Urinary bladder (tissue), 4 donors: ENCODE data around the gene TBC1D22A. TPM values are rescaled to one million over a fixed set of nuclear protein-coding genes. Genes with fewer than 3 reads are reported as not detected.

Experiments used
- DNase-seq: peaks from one replicate; pipeline ENCODE4 v3.0.0-alpha.2; 2015; ENCODE audit errors: extremely low spot score
- H3K27ac ChIP-seq: one replicate; pipeline ENCODE4 v1.5.1; 2013; ENCODE audit warnings: low read depth, mild to moderate bottlenecking, moderate library complexity
- H3K36me3 ChIP-seq: one replicate; pipeline ENCODE4 v1.6.1; 2013; ENCODE audit warnings: mild to moderate bottlenecking, moderate library complexity; ENCODE audit not compliant: insufficient read depth
- H3K4me1 ChIP-seq: one replicate; pipeline ENCODE4 v1.6.1; 2013; ENCODE audit warnings: mild to moderate bottlenecking, moderate library complexity; ENCODE audit not compliant: insufficient read depth
- H3K4me3 ChIP-seq: one replicate; pipeline ENCODE4 v1.5.1; 2013; ENCODE audit warnings: low read depth, low read length
- WGBS: extraction: QIAGEN DNeasy Blood & Tissue Kit; methylation state at CpG from one replicate; pipeline ENCODE4 v1.1.7; 2013; 5-methylcytosine and 5-hydroxymethylcytosine counted together
- polyA plus RNA-seq: library from polyadenylated mRNA; stranded (reverse); fragments of 200-250 nt; gene quantifications from one replicate; pipeline ENCODE4 v1.2.3, GENCODE V29; 2013
- total RNA-seq: library from RNA; depleted of rRNA; stranded (reverse); fragments of >200 nt; gene quantifications from one replicate; pipeline ENCODE4 v1.2.3, GENCODE V29; 2014
- donor health status: healthy with polysubstance abuse.
- donor health status: healthy.

Gene TBC1D22A
- total and polyA plus RNA-seq, 2 donors, result 7.7 to 19.1 TPM

GRCh38 chr22:47006869-47007268, 244.4 kb downstream of the TBC1D22A start:
- Histone ChIP-seq H3K27ac (no peak overlapping the region), H3K4me1 (no peaks in the 10 kb centered on the region), H3K4me3 (no peak overlapping the region), H3K36me3 (no peaks in the 10 kb centered on the region)
- no peak for DNase-seq
- 98% methylated on average over 5 of the region's 5 CpGs for WGBS

- Histone ChIP-seq H3K4me3 (no peak overlapping the region), H3K36me3 (no peaks in the 10 kb centered on the region), H3K27ac (no peak overlapping the region), H3K4me1 (no peaks in the 10 kb centered on the region)
- 94% methylated on average over 2 of the region's 2 CpGs for WGBS
- no peak for DNase-seq
Measured at GRCh38 chr22:47007496-47007895, 245.0 kb downstream of the TBC1D22A start.

- 98% methylated on average over 5 of the region's 5 CpGs for WGBS
Measured at GRCh38 chr22:47008208-47008885, 245.9 kb downstream of the TBC1D22A start.

GRCh38 chr22:47009304-47010101, 247.1 kb downstream of the TBC1D22A start:
- no peak for DNase-seq
- WGBS, result 94% methylated on average over 8 of the region's 8 CpGs
- H3K27ac ChIP-seq, result no peak overlapping the region

More at GRCh38 chr22:47008208-47008885, 245.9 kb downstream of the TBC1D22A start:
- Histone ChIP-seq H3K36me3 (no peaks in the 10 kb centered on the region), H3K27ac (no peak overlapping the region), H3K4me3 (no peak overlapping the region), H3K4me1 (no peaks in the 10 kb centered on the region)
- no peak for DNase-seq

GRCh38 chr22:47010211-47010610, 247.8 kb downstream of the TBC1D22A start:
- 90% methylated on average over 10 of the region's 10 CpGs for WGBS
- no peak for DNase-seq
- Histone ChIP-seq H3K36me3 (no peaks in the 10 kb centered on the region), H3K4me3 (no peak overlapping the region), H3K27ac (no peak overlapping the region), H3K4me1 (no peaks in the 10 kb centered on the region)

More at GRCh38 chr22:47009304-47010101, 247.1 kb downstream of the TBC1D22A start:
- no peak overlapping the region for H3K4me3 ChIP-seq
- H3K36me3 ChIP-seq, result no peaks in the 10 kb centered on the region
- H3K4me1 ChIP-seq, result no peaks in the 10 kb centered on the region

GRCh38 chr22:47011131-47011858, 248.8 kb downstream of the TBC1D22A start:
- no peaks in the 10 kb centered on the region for H3K4me1 ChIP-seq
- WGBS, result 76% methylated on average over 12 of the region's 12 CpGs
- no peaks in the 10 kb centered on the region for H3K36me3 ChIP-seq
- DNase-seq, result no peak
- H3K27ac ChIP-seq, result no peak overlapping the region
- H3K4me3 ChIP-seq, result no peak overlapping the region

- Histone ChIP-seq H3K4me1 (no peaks in the 10 kb centered on the region), H3K27ac (no peak overlapping the region), H3K4me3 (no peak overlapping the region), H3K36me3 (no peaks in the 10 kb centered on the region)
- DNase-seq, result no peak
- 82% methylated on average over 8 of the region's 8 CpGs for WGBS
Measured at GRCh38 chr22:47011859-47012258, 249.4 kb downstream of the TBC1D22A start.

- Histone ChIP-seq H3K4me1 (no peaks in the 10 kb centered on the region), H3K27ac (no peak overlapping the region), H3K4me3 (no peak overlapping the region), H3K36me3 (no peaks in the 10 kb centered on the region)
- DNase-seq, result no peak
- WGBS, result 87% methylated on average over 20 of the region's 20 CpGs
Measured at GRCh38 chr22:47012589-47013370, 250.3 kb downstream of the TBC1D22A start.

GRCh38 chr22:47013861-47014635, 251.6 kb downstream of the TBC1D22A start:
- no peak for DNase-seq
- Histone ChIP-seq H3K27ac (no peak overlapping the region), H3K36me3 (no peaks in the 10 kb centered on the region), H3K4me3 (no peak overlapping the region), H3K4me1 (no peaks in the 10 kb centered on the region)
- WGBS, result 96% methylated on average over 23 of the region's 23 CpGs

GRCh38 chr22:47014636-47015345, 252.3 kb downstream of the TBC1D22A start:
- H3K36me3 ChIP-seq, result no peaks in the 10 kb centered on the region
- WGBS, result 96% methylated on average over 21 of the region's 21 CpGs
- no peak for DNase-seq

GRCh38 chr22:47015589-47016178, 253.2 kb downstream of the TBC1D22A start:
- 92% methylated on average over 16 of the region's 16 CpGs for WGBS
- no peak overlapping the region for H3K4me3 ChIP-seq
- no peak overlapping the region for H3K27ac ChIP-seq
- no peaks in the 10 kb centered on the region for H3K36me3 ChIP-seq
- no peaks in the 10 kb centered on the region for H3K4me1 ChIP-seq
- no peak for DNase-seq

More at GRCh38 chr22:47014636-47015345, 252.3 kb downstream of the TBC1D22A start:
- H3K4me1 ChIP-seq, result no peaks in the 10 kb centered on the region
- H3K27ac ChIP-seq, result no peak overlapping the region
- H3K4me3 ChIP-seq, result no peak overlapping the region

- Histone ChIP-seq H3K36me3 (no peaks in the 10 kb centered on the region), H3K27ac (no peak overlapping the region), H3K4me1 (no peaks in the 10 kb centered on the region), H3K4me3 (no peak overlapping the region)
- WGBS, result 94% methylated on average over 22 of the region's 22 CpGs
- DNase-seq, result no peak
Measured at GRCh38 chr22:47016631-47017030, 254.2 kb downstream of the TBC1D22A start.
